Stimulated activated CD4-positive, alpha-beta T cell treated with anti-CD3 and anti-CD28 coated beads, Interleukin-2, amount 100 ng/mL, for 4 hours (primary cell): ENCODE measurements around the gene EDEM2.
"Not testable (repeated sequence)": the region's sequence is repeated elsewhere in the genome, so short reads cannot be mapped to it uniquely, and the experiment has no call there.

Experiments
- DNase-seq: peaks from one replicate; pipeline ENCODE4 v3.0.0-alpha.2; 2020; ENCODE audit warnings: low read depth

EDEM2 gene, protein sequence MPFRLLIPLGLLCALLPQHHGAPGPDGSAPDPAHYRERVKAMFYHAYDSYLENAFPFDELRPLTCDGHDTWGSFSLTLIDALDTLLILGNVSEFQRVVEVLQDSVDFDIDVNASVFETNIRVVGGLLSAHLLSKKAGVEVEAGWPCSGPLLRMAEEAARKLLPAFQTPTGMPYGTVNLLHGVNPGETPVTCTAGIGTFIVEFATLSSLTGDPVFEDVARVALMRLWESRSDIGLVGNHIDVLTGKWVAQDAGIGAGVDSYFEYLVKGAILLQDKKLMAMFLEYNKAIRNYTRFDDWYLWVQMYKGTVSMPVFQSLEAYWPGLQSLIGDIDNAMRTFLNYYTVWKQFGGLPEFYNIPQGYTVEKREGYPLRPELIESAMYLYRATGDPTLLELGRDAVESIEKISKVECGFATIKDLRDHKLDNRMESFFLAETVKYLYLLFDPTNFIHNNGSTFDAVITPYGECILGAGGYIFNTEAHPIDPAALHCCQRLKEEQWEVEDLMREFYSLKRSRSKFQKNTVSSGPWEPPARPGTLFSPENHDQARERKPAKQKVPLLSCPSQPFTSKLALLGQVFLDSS

DNA sequence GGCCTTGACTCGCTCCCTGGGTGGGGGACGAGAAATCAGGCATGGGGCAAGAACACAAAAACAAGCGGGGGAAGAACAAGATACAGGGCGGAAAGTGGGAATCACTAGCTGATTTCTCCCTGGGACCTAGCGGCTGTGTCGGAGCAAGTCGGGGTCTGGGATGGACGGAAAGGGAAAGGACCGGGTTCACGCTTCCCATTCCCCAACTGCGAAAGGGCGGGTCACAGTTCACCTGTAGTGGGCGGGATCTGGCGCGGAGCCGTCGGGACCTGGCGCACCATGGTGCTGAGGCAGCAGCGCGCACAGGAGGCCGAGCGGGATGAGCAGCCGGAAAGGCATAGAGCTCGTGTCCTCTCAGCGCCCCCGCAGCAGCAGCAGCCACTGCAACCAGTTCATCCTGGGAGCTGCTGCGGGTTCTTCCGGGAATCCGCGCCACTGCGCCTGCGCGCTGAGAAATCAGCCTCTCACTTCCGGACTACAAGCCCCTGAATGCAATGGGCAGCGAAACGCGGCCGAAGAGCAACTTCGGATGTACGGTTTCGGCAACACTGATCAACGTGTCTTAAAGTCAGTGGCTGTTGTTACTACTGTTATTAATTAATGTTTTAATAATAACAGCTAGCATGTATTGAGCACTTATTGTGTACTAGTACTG, at the start of gene EDEM2:
Gene EDEM2 (minus strand): TSS at position 417 of the 655 bp plus-strand sequence. CDS start 78 bp downstream, at position 339.
- DNase-seq, result peak; percentile 87

DNA sequence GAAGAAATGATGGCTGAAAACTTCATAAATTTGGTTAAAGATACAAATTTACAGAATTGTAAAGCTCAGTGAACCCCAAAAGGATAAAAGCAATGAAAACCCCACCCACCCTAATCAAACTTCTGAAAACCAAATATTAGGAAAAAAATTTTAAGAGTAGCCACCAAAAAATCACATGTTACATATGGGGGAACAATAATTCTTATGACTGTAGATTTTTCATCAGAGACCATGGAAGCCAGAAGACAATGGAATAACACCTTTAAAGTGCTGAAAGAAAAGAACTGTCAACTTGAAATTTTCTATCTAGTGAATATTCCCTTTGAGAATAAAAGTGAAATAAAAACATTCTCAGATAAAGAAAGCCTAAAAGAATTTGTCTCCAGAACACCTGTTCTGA, 49.2 kb upstream of the EDEM2 start:
- no peak for DNase-seq

DNA sequence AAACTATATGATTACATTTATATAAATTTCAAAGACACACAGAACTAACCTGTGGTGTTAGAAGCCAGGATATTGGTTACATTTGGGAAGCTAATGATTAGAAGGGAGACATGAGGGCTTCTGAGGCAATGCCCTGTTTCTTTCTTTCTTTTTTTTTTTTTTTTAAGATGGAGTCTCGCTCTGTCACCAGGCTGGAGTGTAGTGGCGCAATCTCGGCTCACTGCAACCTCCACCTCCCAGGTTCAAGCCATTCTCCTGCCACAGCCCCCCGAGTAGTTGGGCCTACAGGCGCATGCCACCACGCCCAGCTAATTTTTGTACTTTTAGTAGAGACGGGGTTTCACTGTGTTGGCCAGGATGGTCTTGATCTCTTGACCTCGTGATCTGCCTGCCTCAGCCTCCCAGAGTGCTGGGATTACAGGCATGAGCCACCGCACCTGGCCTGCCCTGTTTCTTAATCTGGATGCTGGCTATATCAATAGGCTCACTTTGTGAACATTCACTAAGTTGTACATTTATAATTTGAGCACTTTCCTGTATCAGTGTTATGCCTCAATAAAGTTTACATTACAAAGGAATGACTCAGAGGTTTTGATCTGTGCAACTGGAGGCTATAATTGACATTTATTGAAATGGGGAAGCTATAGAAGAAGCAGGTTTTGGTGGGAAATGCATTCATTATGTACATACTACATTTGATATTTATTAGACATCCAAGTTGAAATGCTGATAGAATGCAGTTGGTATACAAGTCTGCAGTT, 46.1 kb upstream of the EDEM2 start:
- not testable (repeated sequence) for DNase-seq

DNA sequence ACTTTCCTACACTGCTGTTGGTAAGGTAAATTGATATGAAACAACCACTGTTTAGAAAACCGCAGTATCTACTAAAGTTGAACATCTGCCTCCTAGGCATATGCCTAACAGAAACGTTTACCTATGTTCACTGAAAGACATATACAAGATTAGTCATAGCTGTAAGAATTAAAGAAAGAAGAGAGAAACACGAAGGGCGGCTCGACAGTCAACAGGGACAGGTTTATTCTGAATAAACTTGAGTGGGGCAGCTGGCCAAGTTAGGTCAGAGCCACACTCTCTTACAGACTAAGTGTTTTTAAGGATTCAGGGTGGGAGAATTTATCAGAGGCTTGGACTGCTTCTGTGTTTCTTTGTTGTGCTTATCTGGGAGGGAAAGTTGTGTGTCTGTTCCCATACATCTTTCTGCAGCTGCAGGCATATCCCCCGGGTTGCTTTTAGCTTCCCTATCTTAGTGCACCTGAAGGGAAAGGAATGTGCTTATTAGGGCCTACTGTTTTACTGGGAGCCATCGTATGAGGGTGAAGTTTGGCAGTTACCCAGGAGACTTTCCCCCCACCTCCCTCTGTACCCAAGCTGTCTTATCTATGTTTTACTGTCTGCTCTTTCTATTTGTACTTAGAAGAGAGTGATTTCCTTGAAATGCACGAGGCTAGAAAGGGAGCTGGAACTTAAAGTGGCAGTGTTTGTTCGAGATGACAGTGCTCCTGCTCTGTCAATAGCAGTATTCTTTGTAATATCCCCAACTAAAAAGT, 45.2 kb upstream of the EDEM2 start:
- DNase-seq, result no peak

DNA sequence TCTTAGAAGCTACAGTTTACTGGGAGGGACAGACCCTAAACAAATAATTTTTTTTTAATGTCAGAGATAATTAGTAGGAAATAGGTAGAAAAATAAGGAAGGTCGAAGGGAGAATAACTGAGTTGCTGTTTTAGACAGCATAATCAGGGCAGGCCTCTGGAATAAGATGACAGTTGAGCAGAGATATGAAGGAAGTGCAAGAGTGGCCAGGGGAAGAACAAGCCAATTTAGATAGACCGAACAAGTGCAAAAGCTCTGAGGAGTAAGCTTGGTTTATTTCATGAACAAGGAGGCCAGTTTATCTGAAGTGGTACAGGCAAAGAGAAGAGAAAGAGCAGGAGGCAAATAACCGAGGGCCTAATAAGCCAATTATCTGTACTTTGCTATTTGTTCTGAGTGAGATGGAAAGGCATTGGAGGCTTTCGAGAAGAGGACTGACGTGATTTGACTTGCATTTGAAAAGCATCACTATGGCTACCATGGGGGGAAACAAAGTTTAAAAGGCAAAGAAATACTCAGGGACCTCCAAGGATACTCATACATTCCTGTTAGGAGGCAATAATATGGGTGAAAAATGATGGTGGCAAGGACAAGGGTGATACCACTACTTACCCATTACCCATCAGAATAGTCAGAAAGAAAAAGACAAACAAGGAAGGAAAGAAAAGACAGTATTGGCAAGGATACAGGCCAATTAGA, 44.4 kb upstream of the EDEM2 start:
- no peak for DNase-seq

DNA sequence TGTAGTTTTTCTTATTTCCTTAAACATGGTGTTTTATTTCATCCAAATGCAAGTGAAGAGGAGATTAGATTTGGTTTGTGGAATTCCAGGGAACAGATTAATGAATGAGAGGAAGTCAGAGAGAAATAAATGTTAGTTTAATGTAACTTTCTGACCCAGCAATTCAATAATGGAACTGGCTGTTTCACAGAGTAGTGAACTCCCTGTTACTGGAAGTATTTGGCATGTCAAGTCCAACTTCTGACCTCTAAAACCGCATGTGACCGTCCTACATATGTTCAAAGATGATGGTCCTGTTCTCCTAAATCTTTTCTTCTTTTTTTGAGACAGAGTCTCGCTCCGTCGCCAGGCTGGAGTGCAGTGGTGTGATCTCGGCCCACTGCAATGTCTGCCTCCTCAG, 43.4 kb upstream of the EDEM2 start:
- no peak for DNase-seq

DNA sequence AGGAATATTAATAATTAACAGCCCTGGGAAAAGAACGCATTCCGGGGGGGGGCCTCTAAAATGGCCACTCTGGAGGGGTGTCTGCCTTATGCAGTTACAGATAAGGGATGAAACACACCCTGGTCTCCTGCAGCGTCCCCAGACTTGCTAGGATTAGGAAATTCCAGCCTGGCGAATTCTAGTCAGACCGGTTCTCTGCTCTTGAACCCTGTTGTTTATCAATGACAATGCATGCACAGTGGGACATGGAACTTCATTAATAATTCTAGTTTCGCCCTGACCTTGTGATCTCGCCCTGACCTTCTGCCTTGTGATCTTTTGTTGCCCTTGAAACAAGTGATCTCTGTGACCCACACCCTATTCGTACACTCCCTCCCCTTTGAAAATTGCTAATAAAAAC, 42.1 kb upstream of the EDEM2 start:
- DNase-seq, result not testable (repeated sequence)

DNA sequence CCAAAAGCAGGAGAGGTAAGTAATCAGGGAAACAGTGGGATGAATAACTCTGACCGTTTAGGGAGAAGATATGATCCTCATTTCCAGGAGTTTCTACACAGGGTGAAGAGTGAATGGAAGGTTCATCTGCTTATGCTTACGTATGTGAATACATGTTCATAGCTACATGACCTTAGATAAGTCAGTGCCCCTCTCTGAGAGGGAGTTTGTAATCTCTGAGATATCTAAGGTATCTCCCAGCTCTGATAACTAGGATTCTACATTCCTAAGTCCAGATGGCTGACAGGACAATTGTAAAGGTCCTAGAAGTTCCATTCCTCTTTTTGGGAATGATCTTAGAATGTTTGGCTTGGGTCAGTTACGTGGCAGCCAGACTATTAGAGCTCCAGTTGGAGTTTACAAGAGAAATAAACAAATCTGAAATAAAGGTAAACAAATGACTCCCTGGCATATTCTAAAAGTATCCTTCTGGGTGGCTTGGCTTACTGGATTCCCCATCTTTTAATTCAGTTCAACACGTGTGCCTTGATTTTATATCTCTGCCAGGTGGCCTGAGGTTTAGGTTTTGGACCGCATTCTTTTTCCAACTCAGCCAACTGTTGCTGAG, 40.6 kb upstream of the EDEM2 start:
- DNase-seq, result no peak

DNA sequence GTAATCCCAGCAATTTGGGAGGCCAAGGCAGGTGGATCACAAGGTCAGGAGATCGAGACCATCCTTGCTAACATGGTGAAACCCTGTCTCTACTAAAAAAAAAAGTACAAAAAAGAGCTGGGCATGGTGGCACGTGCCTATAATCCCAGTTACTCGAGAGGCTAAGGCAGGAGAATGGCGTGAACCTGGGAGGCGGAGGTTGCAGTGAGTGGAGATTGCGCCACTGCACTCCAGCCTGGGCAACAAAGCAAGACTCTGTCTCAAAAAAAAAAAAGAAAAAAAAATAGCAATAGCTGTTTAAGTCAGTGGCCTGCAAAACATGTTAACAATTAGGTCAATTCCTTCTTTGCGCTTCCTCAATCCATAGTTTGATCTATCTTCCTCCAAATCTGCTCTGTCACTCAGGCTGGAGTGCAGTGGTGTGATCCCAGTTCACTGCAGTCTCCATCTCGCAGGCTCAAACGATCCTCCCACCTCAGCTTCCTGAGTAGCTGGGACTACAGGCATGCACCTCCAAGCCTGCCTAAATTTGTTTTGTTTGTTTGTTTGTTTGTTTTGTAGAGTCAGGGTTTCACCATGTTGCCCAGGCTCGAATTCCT, 39.7 kb upstream of the EDEM2 start:
- not testable (repeated sequence) for DNase-seq

DNA sequence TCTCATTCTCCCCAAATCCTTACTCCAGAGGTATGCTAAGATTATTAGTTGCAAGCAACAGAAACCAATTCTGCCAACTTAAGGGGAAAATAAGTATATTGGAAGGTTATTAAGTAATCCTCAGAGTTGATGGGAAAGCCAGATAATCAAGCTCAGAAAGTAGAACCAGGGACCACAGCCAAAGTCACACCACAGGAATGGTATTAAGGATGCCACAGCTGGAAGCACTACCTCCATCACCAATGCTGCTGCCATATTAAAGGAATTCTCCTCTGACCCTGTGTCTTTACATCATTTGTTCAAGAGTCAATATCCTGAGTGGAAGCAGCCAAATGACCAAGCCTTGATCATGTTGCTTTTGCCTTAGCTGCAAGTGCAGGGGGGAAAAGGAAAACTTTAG, 34.6 kb upstream of the EDEM2 start:
- DNase-seq, result no peak

DNA sequence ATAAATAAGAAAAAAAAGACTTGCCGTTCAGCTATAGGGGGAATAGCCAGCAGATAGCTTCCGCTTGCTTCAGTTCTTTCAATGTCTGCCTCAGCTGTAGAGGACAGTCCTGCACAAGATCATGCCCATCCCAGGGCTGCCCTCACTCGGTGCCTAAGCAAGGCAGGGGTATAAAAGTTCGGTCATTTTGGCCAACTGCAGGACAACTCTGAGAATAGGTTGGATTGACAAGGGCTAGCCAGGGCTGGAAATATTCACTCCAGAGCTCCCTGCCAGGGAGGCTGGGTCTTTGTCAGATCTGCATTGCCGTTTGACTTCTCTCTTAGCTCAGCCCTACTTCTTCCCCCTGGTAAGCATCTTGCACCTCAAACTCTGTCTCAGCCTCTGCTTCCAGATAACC, 33.1 kb upstream of the EDEM2 start:
- DNase-seq, result no peak

DNA sequence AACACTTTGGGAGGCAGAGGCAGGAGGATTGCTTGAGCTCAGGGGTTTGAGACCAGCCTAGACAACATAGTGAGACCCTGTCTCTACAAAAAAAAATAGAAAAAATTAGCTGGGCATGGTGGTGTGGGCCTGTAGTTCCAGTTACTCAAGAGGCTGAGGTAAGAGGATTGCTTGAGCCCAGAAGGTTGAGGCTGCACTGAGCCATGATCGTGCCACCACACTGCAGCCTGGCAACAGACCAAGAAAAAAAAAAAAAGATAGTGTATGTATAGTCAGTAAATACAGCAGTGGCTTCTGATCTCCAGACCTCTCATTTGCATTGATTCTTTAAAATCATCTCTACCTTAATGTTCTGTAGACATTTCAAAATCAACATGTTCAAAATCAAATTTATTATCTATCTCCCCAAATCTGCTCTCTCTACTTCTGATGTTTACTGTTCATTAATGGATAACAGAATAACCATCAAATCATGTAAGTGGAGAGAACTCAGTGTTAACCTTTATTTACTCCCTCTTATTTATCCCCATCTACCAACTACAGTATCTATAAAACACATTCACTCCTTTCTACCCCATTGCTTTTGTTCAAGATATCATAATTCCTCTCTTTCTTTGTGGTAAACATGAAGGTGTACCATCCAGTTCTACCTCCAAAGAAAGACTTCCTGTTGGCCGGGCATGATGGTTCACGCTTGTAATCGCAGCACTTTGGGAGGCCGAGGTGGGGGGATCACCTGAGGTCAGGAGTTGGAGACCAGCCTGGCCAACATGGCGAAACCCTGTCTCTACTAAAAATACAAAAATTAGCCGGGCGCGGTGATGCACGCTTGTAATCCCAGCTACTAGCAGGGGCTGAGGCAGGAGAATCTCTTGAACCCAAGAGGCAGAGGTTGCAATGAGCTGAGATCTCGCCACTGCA, 32.4 kb upstream of the EDEM2 start:
- DNase-seq, result no peak

DNA sequence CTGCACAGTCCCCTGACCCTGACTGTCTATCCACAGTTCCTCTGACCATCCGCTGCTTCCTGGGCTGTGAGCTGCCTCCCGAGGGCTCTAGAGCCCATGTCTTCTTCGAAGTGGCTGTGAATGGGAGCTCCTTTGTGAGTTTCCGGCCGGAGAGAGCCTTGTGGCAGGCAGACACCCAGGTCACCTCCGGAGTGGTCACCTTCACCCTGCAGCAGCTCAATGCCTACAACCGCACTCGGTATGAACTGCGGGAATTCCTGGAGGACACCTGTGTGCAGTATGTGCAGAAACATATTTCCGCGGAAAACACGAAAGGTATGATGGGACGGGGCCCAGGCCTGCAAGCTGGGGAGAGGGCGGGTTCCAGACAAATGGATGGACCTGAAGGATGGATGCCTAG, 29.0 kb upstream of the EDEM2 start:
- DNase-seq, result no peak

DNA sequence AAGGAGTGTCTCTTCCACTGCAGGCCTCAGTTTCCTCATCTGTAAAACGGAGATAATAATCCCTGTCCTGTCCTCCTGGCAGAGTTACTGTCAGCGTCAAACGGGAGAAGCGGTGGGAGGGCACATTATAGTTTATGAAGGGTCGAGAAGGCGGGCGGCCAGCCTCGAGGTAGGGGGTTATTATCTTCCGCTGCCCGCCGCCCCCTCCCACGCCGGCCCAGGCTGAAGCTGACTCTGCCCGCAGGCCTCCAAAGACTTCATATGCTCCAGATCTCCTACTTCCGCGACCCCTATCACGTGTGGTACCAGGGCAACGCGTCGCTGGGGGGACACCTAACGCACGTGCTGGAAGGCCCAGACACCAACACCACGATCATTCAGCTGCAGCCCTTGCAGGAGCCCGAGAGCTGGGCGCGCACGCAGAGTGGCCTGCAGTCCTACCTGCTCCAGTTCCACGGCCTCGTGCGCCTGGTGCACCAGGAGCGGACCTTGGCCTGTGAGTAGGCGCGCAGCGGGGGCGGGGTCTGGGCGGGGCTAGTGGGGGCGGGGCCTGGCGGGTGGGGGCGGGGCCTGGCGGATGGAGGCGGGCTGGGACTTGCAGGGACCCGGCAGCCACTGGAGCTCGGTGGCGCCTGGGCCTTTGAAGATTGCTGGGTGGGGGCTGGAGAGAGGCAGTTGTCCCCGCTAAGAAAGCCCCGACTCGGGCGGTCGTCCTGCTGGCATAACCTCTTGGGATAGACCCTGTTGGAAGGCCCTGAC, 27.5 kb upstream of the EDEM2 start:
- no peak for DNase-seq

DNA sequence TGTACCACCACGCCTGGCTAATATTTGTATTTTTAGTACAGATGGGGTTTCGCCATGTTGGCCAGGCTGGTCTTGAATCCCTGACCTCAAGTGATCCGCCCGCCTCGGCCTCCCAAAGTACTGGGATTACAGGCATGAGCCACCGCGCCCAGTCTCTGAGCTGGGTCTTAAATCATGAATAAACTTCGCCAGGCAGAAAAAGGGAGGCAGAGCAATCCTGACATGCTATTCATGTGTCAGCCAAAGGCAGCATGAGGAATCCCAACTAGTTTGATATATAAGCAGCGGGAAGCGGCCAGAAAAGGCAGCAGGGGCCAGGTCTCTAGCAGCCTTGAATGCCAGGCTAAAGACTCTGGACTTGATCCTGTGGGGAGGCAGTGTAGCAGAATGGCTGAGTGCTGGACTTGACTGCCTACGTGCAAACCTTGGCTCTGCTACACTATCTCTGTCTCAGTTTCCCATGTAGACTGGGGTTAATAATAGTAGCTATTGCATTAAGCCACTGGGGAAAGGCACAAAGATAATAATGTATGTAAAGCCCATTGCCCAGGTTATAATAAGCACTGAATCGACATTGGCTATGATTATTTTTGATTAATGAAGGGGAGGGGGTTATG, 26.5 kb upstream of the EDEM2 start:
- DNase-seq, result no peak

DNA sequence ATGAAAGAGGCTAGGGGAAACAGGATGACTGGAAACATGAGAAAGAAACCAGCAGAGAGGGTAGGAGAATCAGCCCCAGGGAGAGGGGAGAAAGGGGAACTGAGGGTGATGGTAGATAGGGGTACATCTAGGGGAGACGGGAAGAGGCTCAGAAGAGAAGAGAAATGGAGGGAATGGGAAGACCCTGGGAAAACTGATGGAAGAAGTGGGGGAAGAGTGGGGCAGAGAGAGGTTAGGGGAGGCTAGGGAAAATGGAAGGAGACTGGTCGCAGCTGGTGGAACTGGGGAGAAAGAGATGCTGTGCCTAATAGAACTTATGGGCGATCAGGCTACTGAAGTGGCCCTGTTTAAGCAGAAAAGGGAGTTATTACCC, 25.3 kb upstream of the EDEM2 start:
- DNase-seq, result no peak

DNA sequence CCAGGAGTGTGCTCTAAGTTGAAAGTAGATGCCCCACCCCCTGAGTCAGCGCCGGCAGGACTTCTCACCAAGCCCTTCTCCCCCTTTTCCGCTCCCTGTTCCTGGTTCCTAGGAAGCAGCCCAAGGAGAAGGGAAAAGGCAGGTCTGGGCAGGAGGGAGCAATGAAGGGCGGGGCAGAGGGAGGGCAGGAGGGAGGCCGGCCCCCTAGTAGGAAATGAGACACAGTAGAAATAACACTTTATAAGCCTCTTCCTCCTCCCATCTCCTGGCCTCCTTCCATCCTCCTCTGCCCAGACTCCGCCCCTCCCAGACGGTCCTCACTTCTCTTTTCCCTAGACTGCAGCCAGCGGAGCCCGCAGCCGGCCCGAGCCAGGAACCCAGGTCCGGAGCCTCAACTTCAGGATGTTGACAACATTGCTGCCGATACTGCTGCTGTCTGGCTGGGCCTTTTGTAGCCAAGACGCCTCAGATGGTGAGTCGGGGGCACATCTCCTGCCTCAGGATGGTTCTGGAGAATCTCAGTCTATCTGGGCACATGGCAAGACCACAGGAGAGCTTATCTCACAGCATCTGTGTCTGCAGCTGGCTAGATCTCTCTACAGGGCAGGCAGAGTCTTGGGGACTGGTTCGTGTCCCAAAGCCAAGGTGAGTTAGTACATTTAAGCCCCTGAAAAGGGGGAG, 24.8 kb upstream of the EDEM2 start, which contains the start of gene PROCR:
Gene PROCR (plus strand): TSS at position 320 of the 681 bp plus-strand sequence. CDS start 83 bp downstream, at position 403.
- DNase-seq, result no peak

DNA sequence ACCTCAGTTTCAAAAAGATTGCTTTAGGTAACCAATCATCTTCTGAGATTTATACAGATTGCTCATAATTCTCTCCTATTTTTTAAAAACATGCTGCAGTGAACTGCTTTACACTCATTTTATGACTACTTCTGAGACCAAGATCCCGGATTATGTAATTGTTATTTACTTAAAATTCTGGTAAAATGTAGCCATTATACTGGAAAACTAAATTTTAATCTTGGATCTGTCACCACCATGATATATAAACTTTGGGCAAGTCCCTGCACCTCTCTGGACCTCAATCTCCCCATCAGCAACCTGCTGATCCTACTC, 24.3 kb upstream of the EDEM2 start:
- DNase-seq, result no peak
